K562 (cell line): ENCODE data around the gene C11orf91.

ENCODE experiments used
- FOXA1 ChIP-seq: fragments of 450-650 bp; IDR thresholded peaks from 2 replicates; pipeline ENCODE4 v1.6.1; 2016; ENCODE audit warnings: mild to moderate bottlenecking, borderline replicate concordance
- TAF1 ChIP-seq: IDR thresholded peaks from 2 replicates; pipeline ENCODE4 v1.6.1; 2011; ENCODE audit warnings: mild to moderate bottlenecking, low read length, moderate library complexity; ENCODE audit not compliant: insufficient read depth, control insufficient read depth, severe bottlenecking; ENCODE audit errors: extremely low read depth

- no peak for TF ChIP-seq TAF1
- no peak for TF ChIP-seq FOXA1
These were observed 31.6 kb downstream of the C11orf91 start for GRCh38 chr11:33668951-33669596.
